ENCODE measurements around the gene ZNF222.

DNA sequence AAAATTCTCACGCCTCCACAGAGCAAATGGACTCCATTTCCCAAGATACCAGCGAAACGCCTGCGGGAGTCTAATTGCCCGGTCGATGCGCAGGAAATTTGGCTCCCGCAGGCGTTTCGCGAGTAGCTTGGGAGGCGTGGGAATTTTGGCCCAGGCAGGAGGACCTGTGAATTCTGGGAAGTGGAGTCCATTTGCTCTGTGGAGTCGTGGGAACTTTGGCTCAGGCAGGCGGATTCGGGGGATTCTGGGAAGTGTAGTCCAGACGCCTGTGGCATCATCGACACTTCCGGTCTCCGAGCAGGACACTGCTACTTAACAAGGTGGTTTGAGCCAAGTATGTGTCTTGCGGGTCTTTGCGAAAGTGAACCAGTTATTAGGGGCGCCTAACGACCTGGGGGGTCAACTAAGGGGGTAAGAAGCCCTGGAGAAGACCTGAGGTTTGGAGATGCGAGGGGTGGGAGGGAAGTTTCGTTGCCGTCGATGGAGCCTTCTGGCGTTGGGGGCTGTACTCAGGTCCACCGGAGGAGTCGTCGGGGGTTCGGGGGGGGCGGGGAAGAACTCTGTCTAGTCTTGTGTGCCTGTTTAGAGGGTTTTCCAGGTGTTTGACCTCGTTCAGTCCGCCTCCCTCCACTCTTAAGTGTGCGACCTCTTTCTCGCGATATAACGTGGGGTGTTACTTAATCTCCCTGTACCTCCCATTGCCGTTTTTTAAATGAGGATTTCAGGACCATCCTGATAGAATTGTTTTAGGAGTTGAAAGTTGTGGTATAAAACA, 41.1 kb upstream of the ZNF222 start, which contains the start of gene ZNF155:
- TF ChIP-seq, protein P1, sequence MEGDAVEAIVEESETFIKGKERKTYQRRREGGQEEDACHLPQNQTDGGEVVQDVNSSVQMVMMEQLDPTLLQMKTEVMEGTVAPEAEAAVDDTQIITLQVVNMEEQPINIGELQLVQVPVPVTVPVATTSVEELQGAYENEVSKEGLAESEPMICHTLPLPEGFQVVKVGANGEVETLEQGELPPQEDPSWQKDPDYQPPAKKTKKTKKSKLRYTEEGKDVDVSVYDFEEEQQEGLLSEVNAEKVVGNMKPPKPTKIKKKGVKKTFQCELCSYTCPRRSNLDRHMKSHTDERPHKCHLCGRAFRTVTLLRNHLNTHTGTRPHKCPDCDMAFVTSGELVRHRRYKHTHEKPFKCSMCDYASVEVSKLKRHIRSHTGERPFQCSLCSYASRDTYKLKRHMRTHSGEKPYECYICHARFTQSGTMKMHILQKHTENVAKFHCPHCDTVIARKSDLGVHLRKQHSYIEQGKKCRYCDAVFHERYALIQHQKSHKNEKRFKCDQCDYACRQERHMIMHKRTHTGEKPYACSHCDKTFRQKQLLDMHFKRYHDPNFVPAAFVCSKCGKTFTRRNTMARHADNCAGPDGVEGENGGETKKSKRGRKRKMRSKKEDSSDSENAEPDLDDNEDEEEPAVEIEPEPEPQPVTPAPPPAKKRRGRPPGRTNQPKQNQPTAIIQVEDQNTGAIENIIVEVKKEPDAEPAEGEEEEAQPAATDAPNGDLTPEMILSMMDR (IDR thresholded peaks at IDR 0.05 in 4 of 5, conservative IDR thresholded peaks at IDR 0.05 in 1 of 5), result no peak
- TF ChIP-seq POLR2A (IDR thresholded peaks at IDR 0.05), result no peak

Measured in gastrocnemius medialis (tissue), 4 donors.